Measurements from ENCODE around the gene INTS11.
A peak's percentile ranks its signal among the peaks of the same experiment; 100 is the strongest.
"Not testable (repeated sequence)": the region's sequence is repeated elsewhere in the genome, so short reads cannot be mapped to it uniquely, and the experiment has no call there.

The INTS11 gene

DNA sequence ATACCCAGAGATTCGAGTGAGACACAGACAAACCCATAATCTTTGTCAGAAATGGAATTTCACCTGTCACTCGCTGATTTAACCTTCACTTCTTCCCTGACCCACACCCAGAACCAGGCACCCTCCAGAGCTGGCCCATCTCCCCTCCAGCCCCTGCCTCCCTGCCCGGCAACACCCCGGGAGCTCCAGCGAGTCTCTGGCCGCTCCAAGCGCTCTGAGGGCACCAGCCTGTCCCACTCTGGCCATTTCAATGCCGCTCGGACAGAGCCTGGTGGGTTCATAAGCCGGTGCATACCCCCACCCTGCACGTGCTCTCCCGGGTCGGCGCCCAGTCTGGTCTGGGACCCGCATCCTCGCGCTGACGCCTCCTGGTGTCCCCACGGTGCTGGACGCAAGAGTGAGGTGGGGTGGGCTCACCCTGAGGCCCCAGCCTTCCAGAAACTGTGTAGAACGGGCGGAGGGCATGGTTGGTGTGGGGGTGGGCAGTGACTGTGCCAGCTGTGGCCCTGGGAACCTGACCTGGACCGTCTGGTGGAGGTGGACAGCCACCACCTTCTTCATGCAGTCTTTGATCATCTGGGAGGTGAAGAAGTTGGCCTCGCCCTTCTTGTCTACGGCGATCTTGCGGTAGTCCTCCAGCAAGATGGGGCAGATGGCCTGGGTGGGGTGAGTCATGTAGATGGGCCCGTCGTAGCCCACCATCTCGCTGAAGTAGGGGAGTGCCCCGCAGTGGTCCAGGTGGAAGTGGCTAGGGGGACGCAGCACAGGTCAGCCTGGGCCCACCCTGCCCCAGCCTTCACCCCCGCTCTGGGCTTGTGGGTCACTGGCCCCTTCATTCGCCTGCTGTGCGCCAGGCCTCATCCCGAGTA lies 5.4 kb downstream of the INTS11 start:
- WGBS: 94% methylated on average over 36 of the region's 36 CpGs
- Histone ChIP-seq H2BK120ac (ENCODE audit: low read depth, low read length) (no peak overlapping the region), H2AK5ac (ENCODE audit: low read length, severe bottlenecking) (peak overlapping the region; percentile 12), H3K79me1 (replicated peaks; ENCODE audit: low read length, poor library complexity, severe bottlenecking) (peaks cover 24% of the 10 kb centered on the region), H3K23ac (ENCODE audit: low read length in 2 of 2) (no peak overlapping the region), H3K27ac (ENCODE audit: low read length, poor library complexity, severe bottlenecking) (peak overlapping the region; percentile 22), H3K36me3 (ENCODE audit: control insufficient read depth in 1 of 2, insufficient read depth in 2 of 2, low read depth in 1 of 2, low read length in 2 of 2) (peaks cover 43 to 72% of the 10 kb centered on the region in 2 experiments), H3K4ac (ENCODE audit: low read depth in 1 of 2, low read length in 2 of 2) (no peak overlapping the region), H2BK5ac (ENCODE audit: low read depth, low read length, poor library complexity, severe bottlenecking) (no peak overlapping the region), H3K9ac (ENCODE audit: low read length) (peak overlapping the region; percentile 83), H3K14ac (ENCODE audit: low read length in 2 of 2) (no peak overlapping the region), H3K27me3 (ENCODE audit: control insufficient read depth in 1 of 2, insufficient read depth in 1 of 2, low read length in 2 of 2) (no peaks in the 10 kb centered on the region), H3K4me3 (ENCODE audit: insufficient read depth in 1 of 2, low read depth in 1 of 2, low read length in 2 of 2) (no peak overlapping the region), H3K4me2 (ENCODE audit: low read length, poor library complexity, severe bottlenecking) (no peak overlapping the region), H4K91ac (ENCODE audit: low read length) (peak overlapping the region; percentile 22), H4K8ac (ENCODE audit: low read length) (no peak overlapping the region), H2BK12ac (ENCODE audit: low read length in 2 of 2) (no peak overlapping the region), H2AFZ (ENCODE audit: low read depth, low read length) (no peak overlapping the region), H2BK15ac (ENCODE audit: low read depth, poor library complexity, severe bottlenecking) (no peak overlapping the region), H3K4me1 (ENCODE audit: control insufficient read depth, insufficient read depth, low read depth, low read length) (peaks cover 53% of the 10 kb centered on the region), H3K9me3 (ENCODE audit: control insufficient read depth, low read length) (no peaks in the 10 kb centered on the region), H3K18ac (ENCODE audit: low read depth in 1 of 2, low read length in 2 of 2) (no peak overlapping the region)
- no peak for DNase-seq

DNA sequence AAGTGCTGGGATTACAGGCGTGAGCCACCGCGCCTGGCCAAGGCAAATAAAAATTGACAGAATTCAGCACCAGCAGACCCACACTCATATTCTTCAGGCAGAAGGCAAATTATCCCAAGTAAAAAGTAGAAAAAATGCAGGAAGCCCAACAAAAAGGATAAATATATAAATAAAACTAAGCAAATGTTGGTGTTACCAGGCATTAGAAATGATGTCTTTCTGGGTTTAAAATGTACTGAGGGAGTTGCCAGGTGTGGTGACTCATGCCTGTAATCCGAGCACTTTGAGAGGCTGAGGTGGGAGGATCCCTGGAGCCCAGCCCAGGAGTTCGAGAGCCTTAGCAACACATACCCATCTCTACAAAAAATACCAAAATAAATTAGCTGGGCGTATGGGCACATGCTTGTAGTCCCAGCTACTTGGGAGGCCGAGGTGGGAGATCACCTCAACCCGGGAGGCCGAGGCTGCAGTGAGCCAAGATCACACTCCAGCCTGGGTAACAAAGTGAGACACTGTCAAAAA lies 6.3 kb downstream of the INTS11 start:
- peaks cover 31% of the 10 kb centered on the region for H3K79me1 ChIP-seq (replicated peaks; ENCODE audit: low read length, poor library complexity, severe bottlenecking)
- no peak overlapping the region for H2BK5ac ChIP-seq (ENCODE audit: low read depth, low read length, poor library complexity, severe bottlenecking)
- no peak overlapping the region for H2BK12ac ChIP-seq (ENCODE audit: low read length in 2 of 2)
- no peak overlapping the region for H3K4me2 ChIP-seq (ENCODE audit: low read length, poor library complexity, severe bottlenecking)
- no peak overlapping the region for H3K4me3 ChIP-seq (ENCODE audit: insufficient read depth in 1 of 2, low read depth in 1 of 2, low read length in 2 of 2)
- peak overlapping the region; percentile 83 for H3K9ac ChIP-seq (ENCODE audit: low read length)
- peak; percentile 74 for DNase-seq
- no peaks in the 10 kb centered on the region for H3K27me3 ChIP-seq (ENCODE audit: control insufficient read depth in 1 of 2, insufficient read depth in 1 of 2, low read length in 2 of 2)
- H3K14ac ChIP-seq (ENCODE audit: low read length in 2 of 2): no peak overlapping the region
- peaks cover 51 to 80% of the 10 kb centered on the region in 2 experiments for H3K36me3 ChIP-seq (ENCODE audit: control insufficient read depth in 1 of 2, insufficient read depth in 2 of 2, low read depth in 1 of 2, low read length in 2 of 2)
- H4K8ac ChIP-seq (ENCODE audit: low read length): no peak overlapping the region
- no peak overlapping the region for H2BK15ac ChIP-seq (ENCODE audit: low read depth, poor library complexity, severe bottlenecking)
- H3K23ac ChIP-seq (ENCODE audit: low read length in 2 of 2): no peak overlapping the region
- no peaks in the 10 kb centered on the region for H3K9me3 ChIP-seq (ENCODE audit: control insufficient read depth, low read length)
- H3K4ac ChIP-seq (ENCODE audit: low read depth in 1 of 2, low read length in 2 of 2): no peak overlapping the region
- H3K27ac ChIP-seq (ENCODE audit: low read length, poor library complexity, severe bottlenecking): no peak overlapping the region
- H3K4me1 ChIP-seq (ENCODE audit: control insufficient read depth, insufficient read depth, low read depth, low read length): peaks cover 50% of the 10 kb centered on the region
- H4K91ac ChIP-seq (ENCODE audit: low read length): no peak overlapping the region
- H2AFZ ChIP-seq (ENCODE audit: low read depth, low read length): no peak overlapping the region
- H3K18ac ChIP-seq (ENCODE audit: low read depth in 1 of 2, low read length in 2 of 2): no peak overlapping the region
- 56% methylated on average over 7 of the region's 9 CpGs for WGBS
- no peak overlapping the region for H2AK5ac ChIP-seq (ENCODE audit: low read length, severe bottlenecking)
- H2BK120ac ChIP-seq (ENCODE audit: low read depth, low read length): no peak overlapping the region

DNA sequence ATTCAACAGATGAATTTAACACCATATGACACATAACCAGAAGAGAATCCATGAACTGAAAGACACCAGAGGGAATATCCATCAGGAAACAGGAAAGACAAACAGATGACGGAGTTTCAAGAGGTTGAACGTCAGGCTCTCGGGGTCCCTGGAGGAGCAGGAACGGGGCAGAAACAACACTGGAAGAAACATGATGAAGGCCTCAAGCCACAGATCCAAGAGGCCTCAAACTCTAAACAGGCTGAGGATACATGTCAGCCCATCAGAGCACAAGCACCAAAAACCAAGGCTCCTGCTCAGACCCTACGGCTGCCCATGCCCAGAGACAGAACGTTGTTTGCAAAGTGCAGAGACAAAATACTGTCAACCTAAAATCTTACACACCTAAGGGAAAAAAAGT lies 7.0 kb downstream of the INTS11 start:
- no peak overlapping the region for H2BK5ac ChIP-seq (ENCODE audit: low read depth, low read length, poor library complexity, severe bottlenecking)
- H3K4me2 ChIP-seq (ENCODE audit: low read length, poor library complexity, severe bottlenecking): no peak overlapping the region
- no peak for DNase-seq
- H4K91ac ChIP-seq (ENCODE audit: low read length): no peak overlapping the region
- no peaks in the 10 kb centered on the region for H3K27me3 ChIP-seq (ENCODE audit: control insufficient read depth in 1 of 2, insufficient read depth in 1 of 2, low read length in 2 of 2)
- no peak overlapping the region for H3K27ac ChIP-seq (ENCODE audit: low read length, poor library complexity, severe bottlenecking)
- no peaks in the 10 kb centered on the region for H3K9me3 ChIP-seq (ENCODE audit: control insufficient read depth, low read length)
- peaks cover 44% of the 10 kb centered on the region for H3K4me1 ChIP-seq (ENCODE audit: control insufficient read depth, insufficient read depth, low read depth, low read length)
- H2BK120ac ChIP-seq (ENCODE audit: low read depth, low read length): no peak overlapping the region
- peaks cover 58 to 81% of the 10 kb centered on the region in 2 experiments for H3K36me3 ChIP-seq (ENCODE audit: control insufficient read depth in 1 of 2, insufficient read depth in 2 of 2, low read depth in 1 of 2, low read length in 2 of 2)
- H2BK12ac ChIP-seq (ENCODE audit: low read length in 2 of 2): no peak overlapping the region
- H3K14ac ChIP-seq (ENCODE audit: low read length in 2 of 2): no peak overlapping the region
- H3K79me1 ChIP-seq (replicated peaks; ENCODE audit: low read length, poor library complexity, severe bottlenecking): peaks cover 38% of the 10 kb centered on the region
- H2BK15ac ChIP-seq (ENCODE audit: low read depth, poor library complexity, severe bottlenecking): no peak overlapping the region
- no peak overlapping the region for H3K4ac ChIP-seq (ENCODE audit: low read depth in 1 of 2, low read length in 2 of 2)
- H3K9ac ChIP-seq (ENCODE audit: low read length): peak overlapping the region; percentile 83
- H3K18ac ChIP-seq (ENCODE audit: low read depth in 1 of 2, low read length in 2 of 2): no peak overlapping the region
- no peak overlapping the region for H2AFZ ChIP-seq (ENCODE audit: low read depth, low read length)
- no peak overlapping the region for H3K4me3 ChIP-seq (ENCODE audit: insufficient read depth in 1 of 2, low read depth in 1 of 2, low read length in 2 of 2)
- no peak overlapping the region for H4K8ac ChIP-seq (ENCODE audit: low read length)
- no peak overlapping the region for H3K23ac ChIP-seq (ENCODE audit: low read length in 2 of 2)
- 91% methylated on average over 6 of the region's 6 CpGs for WGBS
- H2AK5ac ChIP-seq (ENCODE audit: low read length, severe bottlenecking): no peak overlapping the region

DNA sequence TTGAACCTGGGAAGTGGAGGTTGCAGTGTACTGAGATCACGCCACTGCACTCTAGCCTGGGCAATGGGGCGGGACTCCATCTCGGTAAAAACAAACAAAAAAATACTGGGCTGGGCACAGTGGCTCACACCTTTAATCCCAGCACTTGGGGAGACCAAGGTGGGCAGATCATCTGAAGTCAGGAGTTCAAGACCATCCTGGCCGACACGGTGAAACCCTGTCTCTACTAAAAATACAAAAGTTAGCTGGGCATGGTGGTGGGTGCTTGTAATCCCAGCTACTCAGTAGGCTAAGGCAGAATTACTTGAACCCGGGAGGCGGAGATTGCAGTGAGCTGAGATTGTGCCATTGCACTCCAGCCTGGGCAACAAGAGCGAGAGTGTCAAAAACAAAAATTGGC lies 8.3 kb downstream of the INTS11 start:
- not testable (repeated sequence) for H2AK5ac ChIP-seq (ENCODE audit: low read length, severe bottlenecking); H3K23ac ChIP-seq (ENCODE audit: low read length in 2 of 2); H3K27me3 ChIP-seq (ENCODE audit: control insufficient read depth in 1 of 2, insufficient read depth in 1 of 2, low read length in 2 of 2); H2BK5ac ChIP-seq (ENCODE audit: low read depth, low read length, poor library complexity, severe bottlenecking); H3K4me2 ChIP-seq (ENCODE audit: low read length, poor library complexity, severe bottlenecking); H3K4ac ChIP-seq (ENCODE audit: low read depth in 1 of 2, low read length in 2 of 2); H2BK15ac ChIP-seq (ENCODE audit: low read depth, poor library complexity, severe bottlenecking); H4K91ac ChIP-seq (ENCODE audit: low read length); H3K18ac ChIP-seq (ENCODE audit: low read depth in 1 of 2, low read length in 2 of 2); H2AFZ ChIP-seq (ENCODE audit: low read depth, low read length); H2BK12ac ChIP-seq (ENCODE audit: low read length in 2 of 2); H3K9me3 ChIP-seq (ENCODE audit: control insufficient read depth, low read length); H3K14ac ChIP-seq (ENCODE audit: low read length in 2 of 2); H3K27ac ChIP-seq (ENCODE audit: low read length, poor library complexity, severe bottlenecking); H3K9ac ChIP-seq (ENCODE audit: low read length); DNase-seq; H2BK120ac ChIP-seq (ENCODE audit: low read depth, low read length); H3K4me3 ChIP-seq (ENCODE audit: insufficient read depth in 1 of 2, low read depth in 1 of 2, low read length in 2 of 2); H4K8ac ChIP-seq (ENCODE audit: low read length)
- Histone ChIP-seq H3K79me1 (replicated peaks; ENCODE audit: low read length, poor library complexity, severe bottlenecking) (peaks cover 41% of the 10 kb centered on the region), H3K4me1 (ENCODE audit: control insufficient read depth, insufficient read depth, low read depth, low read length) (peaks cover 33% of the 10 kb centered on the region), H3K36me3 (ENCODE audit: control insufficient read depth in 1 of 2, insufficient read depth in 2 of 2, low read depth in 1 of 2, low read length in 2 of 2) (peaks cover 65 to 83% of the 10 kb centered on the region in 2 experiments)
- 91% methylated on average over 8 of the region's 8 CpGs for WGBS
